GM18870 (cell line): ENCODE data around the gene CCDC88C.
"Not testable (repeated sequence)": the region's sequence is repeated elsewhere in the genome, so short reads cannot be mapped to it uniquely, and the experiment has no call there.

Experiments used
- ATAC-seq: cut with Tn5 transposase; IDR thresholded peaks from one replicate; pipeline ENCODE4 v1.9.1; 2021; ENCODE audit warnings: moderate library complexity; ENCODE audit not compliant: unreplicated experiment

The CCDC88C gene, protein sequence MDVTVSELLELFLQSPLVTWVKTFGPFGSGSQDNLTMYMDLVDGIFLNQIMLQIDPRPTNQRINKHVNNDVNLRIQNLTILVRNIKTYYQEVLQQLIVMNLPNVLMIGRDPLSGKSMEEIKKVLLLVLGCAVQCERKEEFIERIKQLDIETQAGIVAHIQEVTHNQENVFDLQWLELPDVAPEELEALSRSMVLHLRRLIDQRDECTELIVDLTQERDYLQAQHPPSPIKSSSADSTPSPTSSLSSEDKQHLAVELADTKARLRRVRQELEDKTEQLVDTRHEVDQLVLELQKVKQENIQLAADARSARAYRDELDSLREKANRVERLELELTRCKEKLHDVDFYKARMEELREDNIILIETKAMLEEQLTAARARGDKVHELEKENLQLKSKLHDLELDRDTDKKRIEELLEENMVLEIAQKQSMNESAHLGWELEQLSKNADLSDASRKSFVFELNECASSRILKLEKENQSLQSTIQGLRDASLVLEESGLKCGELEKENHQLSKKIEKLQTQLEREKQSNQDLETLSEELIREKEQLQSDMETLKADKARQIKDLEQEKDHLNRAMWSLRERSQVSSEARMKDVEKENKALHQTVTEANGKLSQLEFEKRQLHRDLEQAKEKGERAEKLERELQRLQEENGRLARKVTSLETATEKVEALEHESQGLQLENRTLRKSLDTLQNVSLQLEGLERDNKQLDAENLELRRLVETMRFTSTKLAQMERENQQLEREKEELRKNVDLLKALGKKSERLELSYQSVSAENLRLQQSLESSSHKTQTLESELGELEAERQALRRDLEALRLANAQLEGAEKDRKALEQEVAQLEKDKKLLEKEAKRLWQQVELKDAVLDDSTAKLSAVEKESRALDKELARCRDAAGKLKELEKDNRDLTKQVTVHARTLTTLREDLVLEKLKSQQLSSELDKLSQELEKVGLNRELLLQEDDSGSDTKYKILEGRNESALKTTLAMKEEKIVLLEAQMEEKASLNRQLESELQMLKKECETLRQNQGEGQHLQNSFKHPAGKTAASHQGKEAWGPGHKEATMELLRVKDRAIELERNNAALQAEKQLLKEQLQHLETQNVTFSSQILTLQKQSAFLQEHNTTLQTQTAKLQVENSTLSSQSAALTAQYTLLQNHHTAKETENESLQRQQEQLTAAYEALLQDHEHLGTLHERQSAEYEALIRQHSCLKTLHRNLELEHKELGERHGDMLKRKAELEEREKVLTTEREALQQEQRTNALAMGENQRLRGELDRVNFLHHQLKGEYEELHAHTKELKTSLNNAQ (N-terminal part only)

DNA sequence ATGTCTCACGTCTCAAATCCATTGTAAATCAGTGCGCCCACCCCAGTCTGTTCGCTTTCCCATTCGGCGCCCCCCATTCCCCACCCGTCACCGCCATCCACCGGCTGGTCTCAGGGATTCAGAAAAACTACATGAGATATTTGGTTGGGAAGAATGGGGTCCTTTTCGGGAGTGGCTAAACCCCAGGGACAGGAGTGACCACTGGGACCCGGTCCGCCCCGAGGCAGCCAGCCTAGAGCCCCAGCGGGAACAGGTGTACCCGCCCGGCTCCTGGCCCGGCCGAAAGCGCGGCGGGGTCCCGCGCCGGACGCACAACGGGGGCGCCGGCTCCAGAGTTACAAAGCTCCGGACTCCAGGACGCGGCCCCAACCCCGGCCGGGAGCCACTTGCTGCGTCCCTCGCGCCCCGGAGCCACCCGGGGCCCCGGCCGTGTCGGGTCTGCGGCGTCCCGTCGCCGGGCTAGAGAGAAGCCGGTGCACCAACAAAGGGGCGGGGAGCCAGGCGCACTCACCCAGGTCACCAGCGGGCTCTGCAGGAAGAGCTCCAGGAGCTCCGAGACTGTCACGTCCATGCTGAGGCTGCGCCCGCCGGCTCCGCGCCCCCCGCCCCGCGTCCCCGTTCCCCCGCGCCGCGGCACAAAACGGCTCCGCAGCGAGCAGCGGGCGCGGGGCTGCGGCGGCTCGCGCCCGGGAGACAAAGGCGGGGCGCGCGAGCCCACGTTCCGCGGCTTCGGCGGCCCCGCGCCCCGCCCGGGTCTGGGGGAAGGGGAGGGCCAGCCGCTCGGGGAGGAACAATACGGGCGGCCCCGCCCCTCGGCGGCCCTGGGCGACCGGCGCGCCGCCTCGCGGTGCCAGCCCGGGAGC, at the start of gene CCDC88C:
CCDC88C (minus strand) TSS at position 701 of the 863 bp plus-strand sequence; CDS start at position 571, 130 bp downstream.
- no peak for ATAC-seq

DNA sequence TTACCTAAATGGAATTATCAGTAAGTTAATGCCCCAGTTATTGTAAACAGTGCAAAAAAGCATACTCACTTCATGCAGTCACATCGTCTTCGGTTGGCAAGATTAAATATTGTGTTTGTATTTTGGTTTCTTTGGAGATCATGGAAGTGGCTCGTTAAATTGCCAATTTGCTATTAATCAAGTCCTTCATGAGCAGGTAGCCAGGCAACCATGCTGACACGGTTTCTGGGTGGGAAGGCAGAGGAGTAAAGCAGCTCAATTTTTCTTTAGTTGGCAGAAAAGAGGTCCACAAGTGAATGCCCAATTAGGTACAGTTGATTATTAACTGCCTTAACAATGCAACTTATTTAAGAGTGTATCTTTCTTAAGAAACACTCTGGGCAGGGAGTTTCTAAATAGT, 48.6 kb upstream of the CCDC88C start:
- ATAC-seq: no peak

DNA sequence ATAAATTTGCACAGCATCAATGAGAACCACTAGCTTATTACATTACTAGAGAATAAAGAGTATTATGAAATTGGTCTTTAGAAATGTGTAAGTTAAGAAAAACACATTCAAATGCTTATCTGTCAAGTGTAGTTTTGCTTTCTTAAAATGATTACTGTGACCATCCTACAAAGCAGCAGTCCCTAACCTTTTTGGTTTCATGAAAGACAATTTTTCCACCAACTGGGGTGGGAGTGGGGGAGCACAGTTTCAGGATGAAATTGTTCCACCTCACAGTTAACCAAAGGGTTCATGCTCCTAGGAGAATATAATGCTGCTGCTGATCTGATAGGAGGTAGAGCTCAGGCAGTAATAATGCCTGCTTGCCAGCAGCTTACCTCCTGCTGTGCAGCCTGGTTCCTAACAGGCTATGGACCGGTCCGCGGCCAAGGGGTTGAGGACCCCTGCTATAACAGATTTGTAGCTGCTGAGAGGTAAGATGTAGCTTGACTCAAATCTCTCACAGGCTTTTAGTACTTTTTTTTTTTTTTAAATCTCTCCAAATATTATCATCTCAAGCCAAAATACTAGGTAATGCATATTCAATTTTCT, 47.1 kb upstream of the CCDC88C start:
- ATAC-seq: no peak

DNA sequence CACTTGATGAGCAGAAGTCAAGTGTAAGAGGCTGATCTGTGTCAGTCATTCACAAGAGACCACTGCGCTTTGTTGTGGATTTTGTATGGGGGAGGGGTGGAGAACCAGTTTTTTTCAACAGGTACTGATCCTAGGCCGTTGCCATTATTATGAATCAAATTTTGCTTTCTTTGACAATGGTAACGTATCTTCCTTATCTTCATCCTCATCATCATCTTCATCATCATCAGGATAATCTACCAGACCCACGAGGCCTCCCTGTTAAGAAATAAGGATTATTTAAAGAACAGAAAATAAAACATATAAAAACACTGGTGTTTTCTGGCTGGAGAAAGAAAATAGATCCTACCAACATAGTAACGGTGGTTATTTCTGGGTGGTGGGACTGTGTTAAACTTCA, 41.0 kb upstream of the CCDC88C start:
- ATAC-seq: no peak

DNA sequence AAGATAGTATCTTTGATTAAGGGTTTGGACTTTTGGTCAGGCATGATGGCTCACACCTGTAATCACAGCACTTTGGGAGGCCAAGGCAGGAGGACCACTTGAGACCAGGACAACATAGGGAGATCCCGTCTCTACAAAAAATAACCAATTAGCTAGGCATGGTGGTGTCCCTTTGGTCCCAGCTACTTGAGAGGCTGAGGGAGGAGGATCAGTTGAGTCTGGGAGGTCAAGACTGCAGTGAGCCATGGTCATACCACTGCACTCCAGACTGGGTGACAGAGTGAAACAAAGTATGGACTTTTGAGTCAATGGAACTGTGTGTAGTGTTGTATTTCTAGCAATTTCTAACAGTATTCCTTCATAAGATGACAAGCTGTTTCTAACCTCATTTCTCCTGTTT, 38.7 kb upstream of the CCDC88C start:
- ATAC-seq: no peak

DNA sequence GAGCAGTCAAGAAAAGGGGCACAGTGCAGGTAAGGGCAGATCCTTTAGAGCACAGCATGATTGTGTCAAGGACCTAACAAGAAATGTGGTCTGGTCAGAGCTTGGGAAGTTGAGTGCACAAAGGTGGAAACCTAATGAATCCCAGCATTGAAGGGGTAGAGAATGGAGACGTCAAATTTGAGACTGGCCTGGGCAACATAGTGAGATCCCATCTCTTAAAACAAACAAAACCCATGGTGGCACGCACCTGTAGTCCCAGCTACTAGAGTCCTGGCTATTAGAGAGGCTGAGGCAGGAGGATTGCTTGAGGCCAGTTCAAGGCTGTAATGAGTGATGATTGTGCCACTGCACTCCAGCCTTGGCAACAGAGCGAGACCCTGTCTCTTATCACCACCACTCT, 37.0 kb upstream of the CCDC88C start:
- no peak for ATAC-seq

DNA sequence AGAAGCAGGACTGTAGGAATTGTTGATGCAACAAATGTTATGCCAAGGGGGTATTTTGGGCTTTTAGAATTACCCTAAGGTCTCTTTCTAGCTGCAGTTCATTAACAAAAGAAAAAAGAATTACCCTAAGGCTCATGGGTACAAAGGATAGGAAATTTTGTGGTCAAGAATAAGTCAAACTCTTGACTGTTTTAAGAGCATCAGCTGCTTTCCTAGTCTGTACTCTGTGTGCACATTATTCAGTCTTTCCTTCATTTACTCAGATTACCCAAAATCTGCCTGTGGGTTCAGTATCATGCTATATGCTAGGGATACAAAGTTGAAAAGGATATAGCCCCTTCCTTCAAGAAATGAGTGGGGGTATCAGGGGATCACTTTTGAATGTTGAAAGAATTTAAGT, 36.5 kb upstream of the CCDC88C start:
- no peak for ATAC-seq

DNA sequence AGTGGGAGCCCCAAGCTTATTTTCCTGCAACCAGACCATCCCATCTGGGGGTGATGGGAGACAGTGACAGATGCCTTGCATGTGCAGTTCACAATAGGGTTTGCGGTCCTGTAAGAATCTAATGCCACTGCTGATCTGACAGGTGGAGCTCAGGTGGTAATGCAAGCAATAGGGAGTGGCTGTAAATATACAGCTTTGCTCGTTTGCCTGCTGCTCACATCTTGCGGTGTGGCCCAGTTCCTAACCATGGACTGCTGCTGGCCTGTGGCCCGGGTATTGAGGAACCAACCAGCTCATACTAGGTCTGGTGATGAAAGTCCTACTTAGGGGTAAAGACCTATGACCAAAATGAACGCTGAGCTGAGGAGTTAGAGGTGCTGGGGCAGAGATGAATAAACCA, 36.1 kb upstream of the CCDC88C start:
- ATAC-seq: no peak

DNA sequence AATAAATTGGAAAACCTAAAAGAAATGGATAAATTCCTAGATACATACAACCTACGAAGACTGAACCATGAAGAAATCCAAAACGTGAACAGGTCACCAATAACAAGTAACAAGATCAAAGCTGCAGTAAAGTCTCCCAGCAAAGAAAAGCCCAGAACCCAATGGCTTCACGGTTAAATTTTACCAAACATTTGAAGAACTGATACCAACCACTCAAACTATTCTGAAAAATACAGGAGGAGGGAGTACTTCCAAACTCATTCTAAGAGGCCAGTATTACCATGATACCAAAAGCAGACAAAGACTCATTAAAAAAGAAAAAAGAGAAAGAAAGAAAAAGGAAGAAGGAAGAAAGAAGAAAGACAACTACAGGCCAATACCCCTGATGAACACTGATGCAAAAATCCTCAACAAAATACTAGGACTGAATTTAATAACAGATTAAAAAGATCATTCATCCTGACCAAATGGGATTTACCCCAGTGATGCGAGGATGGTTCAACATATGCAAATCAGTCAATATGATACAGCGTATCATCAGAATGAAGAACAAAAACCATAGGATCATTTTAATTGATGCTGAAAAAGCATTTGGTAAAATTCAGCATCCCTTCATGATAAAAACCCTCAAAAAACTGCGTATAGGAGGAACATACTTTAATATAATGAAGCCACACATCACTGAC, 26.9 kb upstream of the CCDC88C start:
- no peak for ATAC-seq

DNA sequence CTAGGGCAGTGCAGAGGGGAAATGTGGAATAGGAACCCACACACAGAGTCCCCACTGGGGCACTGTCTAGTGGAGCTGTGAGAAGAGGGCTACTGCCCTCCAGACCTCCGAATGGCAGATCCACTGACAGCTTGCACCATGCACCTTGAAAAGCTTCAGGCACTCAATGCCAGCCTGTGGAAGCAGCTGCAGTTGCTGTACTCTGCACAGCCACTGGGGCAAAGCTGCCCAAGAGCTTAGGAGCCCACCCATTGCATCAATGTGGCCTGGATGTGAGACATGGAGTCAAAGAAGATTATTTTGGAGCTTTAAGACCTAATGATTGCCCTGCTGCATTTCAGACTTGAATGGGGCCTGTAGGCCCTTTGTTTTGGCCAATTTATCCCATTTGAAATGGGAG, 21.7 kb upstream of the CCDC88C start:
- ATAC-seq: no peak

DNA sequence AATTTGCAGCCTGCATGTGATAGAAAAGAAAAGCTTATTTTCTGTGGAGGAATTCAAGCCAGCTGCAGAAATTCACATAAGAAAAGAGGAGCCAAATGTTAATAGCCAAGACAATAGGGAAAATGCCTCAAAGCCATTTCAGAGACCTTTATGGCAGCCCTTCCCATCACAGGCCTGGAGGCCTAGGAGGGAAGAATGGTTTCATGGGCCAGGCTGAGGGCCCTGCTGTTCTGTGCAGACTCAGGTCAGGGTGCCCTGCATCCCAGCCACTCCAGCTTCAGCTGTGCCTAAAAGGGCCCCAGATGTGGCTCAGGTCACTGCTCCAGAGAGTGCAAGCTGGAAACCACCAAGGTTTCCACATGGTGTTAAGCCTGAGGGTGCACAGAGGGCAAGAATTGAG, 21.2 kb upstream of the CCDC88C start:
- no peak for ATAC-seq

DNA sequence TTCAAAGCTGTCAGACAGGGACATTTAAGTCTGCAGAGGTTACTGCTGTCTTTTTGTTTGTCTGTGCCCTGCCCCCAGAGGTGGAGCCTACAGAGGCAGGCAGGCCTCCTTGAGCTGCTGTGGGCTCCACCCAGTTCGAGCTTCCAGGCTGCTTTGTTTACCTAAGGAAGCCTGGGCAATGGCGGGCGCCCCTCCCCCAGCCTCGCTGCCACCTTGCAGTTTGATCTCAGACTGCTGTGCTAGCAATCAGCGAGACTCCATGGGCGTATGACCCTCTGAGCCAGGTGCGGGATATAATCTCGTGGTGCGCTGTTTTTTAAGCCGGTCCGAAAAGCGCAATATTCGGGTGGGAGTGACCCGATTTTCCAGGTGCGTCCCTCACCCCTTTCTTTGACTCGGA, 18.6 kb upstream of the CCDC88C start:
- ATAC-seq: not testable (repeated sequence)

DNA sequence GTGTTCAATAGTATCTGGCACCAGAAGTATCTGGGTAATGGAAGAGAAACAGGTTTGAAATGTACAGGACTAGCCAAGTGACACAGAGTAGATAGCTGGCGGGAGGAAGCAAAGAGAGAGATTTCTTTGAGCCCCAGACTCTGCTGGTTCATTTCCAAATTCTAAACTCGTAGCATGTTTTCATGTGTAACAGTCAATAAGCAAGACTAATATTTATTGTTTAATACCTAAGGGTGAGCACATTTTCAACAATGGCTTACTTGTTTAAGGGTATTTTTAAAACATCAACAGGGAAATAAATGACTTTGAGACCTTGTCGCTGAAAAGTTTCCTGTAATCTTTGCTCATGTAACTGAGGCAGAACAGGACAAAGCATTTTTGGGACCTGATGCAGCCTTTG, 11.8 kb upstream of the CCDC88C start:
- ATAC-seq: no peak

DNA sequence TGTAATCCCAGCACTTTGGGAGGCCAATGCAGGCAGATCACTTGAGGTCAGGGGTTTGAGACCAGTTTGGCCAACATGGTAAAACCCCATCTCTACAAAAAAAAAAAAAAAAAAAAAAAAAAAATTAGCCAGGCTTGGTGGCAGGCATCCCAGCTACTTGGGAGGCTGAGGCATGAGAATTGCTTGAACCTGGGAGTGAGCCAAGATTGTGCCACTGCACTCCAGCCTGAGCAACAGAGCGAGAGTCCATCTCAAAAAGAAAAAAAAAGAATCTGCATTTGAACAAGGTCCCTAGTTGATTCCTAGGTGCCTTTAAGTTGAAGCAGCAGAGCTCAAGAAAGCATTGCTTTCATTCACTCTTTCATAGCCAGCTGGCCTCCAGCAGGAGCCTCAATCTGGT, 11.3 kb upstream of the CCDC88C start:
- ATAC-seq: not testable (repeated sequence)

DNA sequence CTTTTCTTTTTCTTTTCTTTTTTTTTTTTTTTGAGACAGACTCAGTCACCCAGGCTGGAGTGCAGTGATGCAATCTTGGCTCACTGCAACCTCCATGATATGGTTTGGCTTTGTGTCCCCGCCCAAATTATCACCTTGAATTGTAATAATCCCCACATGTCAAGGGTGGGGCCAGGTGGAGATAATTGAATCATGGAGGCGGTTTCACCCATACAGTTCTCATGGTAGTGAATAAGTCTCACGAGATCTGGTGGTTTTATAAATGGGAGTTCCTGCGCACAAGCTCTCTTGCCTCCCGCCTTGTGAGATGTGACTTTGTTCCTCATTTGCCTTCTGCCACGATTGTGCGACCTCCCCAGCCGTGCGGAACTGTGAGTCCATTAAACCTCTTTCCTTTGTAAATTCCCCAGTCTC, 7.9 kb upstream of the CCDC88C start:
- ATAC-seq: not testable (repeated sequence)

DNA sequence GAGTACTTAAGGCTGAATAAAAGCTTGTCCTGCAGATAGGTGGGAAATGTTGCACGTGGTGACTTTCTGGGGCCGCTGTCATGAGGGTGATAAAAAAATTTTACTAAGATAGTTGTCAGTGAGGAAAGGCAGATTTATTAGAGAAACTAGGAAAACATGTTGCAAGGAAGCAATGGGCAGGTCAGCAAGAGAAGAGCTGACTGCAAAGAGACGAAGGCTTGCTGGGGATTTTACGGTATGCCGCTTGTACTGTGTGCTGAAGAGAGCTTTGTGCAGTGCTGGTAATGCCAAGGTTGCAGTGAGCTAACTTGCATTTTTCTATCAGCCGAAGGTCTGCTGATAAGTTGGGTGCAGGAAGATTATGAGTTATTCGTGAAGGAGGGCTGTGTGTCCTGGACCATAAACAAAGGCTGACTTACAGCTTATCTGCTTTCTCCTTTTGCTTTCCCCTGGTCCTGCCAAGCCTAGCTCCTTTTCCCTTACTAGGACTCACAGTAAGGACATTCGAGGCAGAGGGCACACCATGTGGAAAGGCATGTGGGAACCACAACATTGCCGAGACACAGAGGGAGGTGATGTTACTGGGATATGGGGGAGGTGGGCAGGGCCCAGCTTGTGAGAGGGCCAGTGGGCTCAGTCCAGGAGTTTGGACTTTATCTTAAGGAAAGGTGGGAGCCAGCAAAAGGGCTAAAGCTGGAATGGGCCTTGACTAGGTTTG, 7.4 kb upstream of the CCDC88C start:
- ATAC-seq: no peak

DNA sequence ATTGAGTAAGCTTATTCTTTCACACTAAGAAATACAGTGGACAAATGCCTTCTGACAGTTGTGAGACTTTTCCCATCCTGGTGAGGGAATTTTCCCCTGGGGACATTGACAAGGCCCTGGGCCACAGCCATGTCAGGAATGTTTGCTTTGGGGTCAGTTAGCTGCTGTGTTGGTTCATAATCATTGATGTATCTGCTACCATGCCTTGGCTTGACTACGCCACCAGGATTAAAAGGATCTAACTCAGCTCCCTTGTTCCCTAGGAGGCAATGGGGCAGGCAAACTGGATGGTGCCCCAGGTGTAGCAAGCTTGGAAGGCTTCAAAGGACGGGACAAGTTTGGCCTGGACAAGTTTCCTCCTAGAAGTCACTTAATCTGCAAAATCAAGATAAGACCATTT, 3.1 kb upstream of the CCDC88C start:
- no peak for ATAC-seq

DNA sequence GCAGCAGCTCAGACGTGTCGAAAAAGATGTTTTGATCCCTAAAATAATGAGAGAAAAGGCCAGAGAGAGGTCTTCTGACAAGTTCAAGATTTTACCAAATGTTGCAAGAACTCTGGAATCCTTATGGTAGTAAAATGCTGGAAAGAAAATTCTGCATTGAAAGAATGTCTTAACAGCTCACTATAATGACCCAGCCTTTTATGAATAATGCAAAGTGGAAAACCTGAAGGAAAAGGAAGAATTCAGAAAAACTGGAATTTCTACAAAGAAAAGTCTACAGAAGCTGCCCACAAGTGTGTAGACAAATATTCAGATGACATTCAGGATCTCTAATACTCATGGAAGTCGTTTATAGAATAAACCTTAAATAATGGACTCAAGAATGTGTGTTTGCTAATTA, 1.8 kb upstream of the CCDC88C start:
- ATAC-seq: no peak

DNA sequence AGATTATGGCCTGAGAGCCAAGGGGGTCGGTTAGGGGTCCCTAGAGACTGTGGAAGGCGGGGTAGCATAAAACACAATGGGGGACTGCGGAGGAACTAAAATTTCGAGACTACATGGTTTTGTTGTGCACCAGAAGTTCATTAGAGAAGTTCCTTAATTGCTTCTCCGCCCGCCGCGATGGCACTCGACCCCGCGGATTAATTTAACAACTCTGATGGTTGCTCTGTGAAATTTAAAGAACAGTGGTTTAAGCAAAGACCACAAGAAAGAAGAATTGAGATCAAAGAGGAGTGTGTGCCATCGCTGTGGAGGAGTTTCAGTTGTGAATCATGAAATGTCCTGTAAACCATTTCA, 1.4 kb upstream of the CCDC88C start:
- no peak for ATAC-seq
